H9 (cell line): Measurements from ENCODE around the gene RAB11FIP4. TPM values are rescaled to one million over a fixed set of nuclear protein-coding genes. Genes with fewer than 3 reads are reported as not detected.
A peak's percentile ranks its signal among the peaks of the same experiment; 100 is the strongest.

Experiments used
- DNase-seq: peaks from one replicate; pipeline ENCODE4 v3.0.0-alpha.2; 2017
- H2AFZ ChIP-seq: one replicate; pipeline ENCODE4 v1.6.1; 2013; ENCODE audit warnings: mild to moderate bottlenecking, low read length, control low read depth, moderate library complexity
- H2AK5ac ChIP-seq: 2 replicates; pipeline ENCODE4 v1.6.1; 2013; ENCODE audit warnings: low read length, control low read depth, mixed read lengths; ENCODE audit not compliant: insufficient read length
- H2BK120ac ChIP-seq: one replicate; pipeline ENCODE4 v1.6.1; 2013; ENCODE audit warnings: low read depth, mild to moderate bottlenecking, low read length, control low read depth, inconsistent platforms; ENCODE audit not compliant: poor library complexity, severe bottlenecking
- H2BK12ac ChIP-seq: 2 replicates; pipeline ENCODE4 v1.6.1; 2013; ENCODE audit warnings: low read length, control low read depth, mixed read lengths, low read depth; ENCODE audit not compliant: insufficient read length
- H2BK15ac ChIP-seq: 2 replicates; pipeline ENCODE4 v1.6.1; 2013; ENCODE audit warnings: low read depth, low read length, control low read depth
- H2BK20ac ChIP-seq: one replicate; pipeline ENCODE4 v1.6.1; 2013; ENCODE audit warnings: low read depth, mild to moderate bottlenecking, low read length, control low read depth, inconsistent platforms; ENCODE audit not compliant: poor library complexity, severe bottlenecking
- H2BK5ac ChIP-seq: 2 replicates; pipeline ENCODE4 v1.6.1; 2013; ENCODE audit warnings: low read length, control low read depth, mixed read lengths; ENCODE audit not compliant: insufficient read length
- H3K14ac ChIP-seq: 2 replicates; pipeline ENCODE4 v1.6.1; 2013; ENCODE audit warnings: low read length, control low read depth; ENCODE audit not compliant: insufficient read depth
- H3K18ac ChIP-seq: 2 replicates; pipeline ENCODE4 v1.6.1; 2013; ENCODE audit warnings: low read depth, mild to moderate bottlenecking, mixed read lengths, low read length, control low read depth; ENCODE audit not compliant: insufficient read length
- H3K23ac ChIP-seq: 2 replicates; pipeline ENCODE4 v1.6.1; 2013; ENCODE audit warnings: low read length, control low read depth, mixed read lengths, low read depth; ENCODE audit not compliant: insufficient read length
- H3K23me2 ChIP-seq: 2 replicates; pipeline ENCODE4 v1.6.1; 2013; ENCODE audit warnings: low read depth, mild to moderate bottlenecking, mixed read lengths, low read length, control low read depth; ENCODE audit not compliant: insufficient read length, poor library complexity, severe bottlenecking
- H3K27ac ChIP-seq: 2 replicates; pipeline ENCODE4 v1.5.1; 2013; ENCODE audit warnings: low read length, control low read depth, mixed read lengths, low read depth; ENCODE audit not compliant: insufficient read length
- H3K27me3 ChIP-seq: 2 replicates; pipeline ENCODE4 v1.6.1; 2013; ENCODE audit warnings: low read length, control low read depth, inconsistent platforms; ENCODE audit not compliant: insufficient read depth
- H3K4ac ChIP-seq: 2 replicates; pipeline ENCODE4 v1.6.1; 2013; ENCODE audit warnings: low read depth, mild to moderate bottlenecking, control low read depth, inconsistent platforms, low read length, moderate library complexity
- H3K4me1 ChIP-seq: 2 replicates; pipeline ENCODE4 v1.6.1; 2013; ENCODE audit warnings: low read length, control low read depth, inconsistent platforms; ENCODE audit not compliant: insufficient read depth
- H3K4me2 ChIP-seq: 2 replicates; pipeline ENCODE4 v1.6.1; 2013; ENCODE audit warnings: low read length, control low read depth, mixed read lengths; ENCODE audit not compliant: insufficient read length, insufficient read depth
- H3K56ac ChIP-seq: 2 replicates; pipeline ENCODE4 v1.6.1; 2013; ENCODE audit warnings: low read depth, mild to moderate bottlenecking, mixed read lengths, low read length, control low read depth; ENCODE audit not compliant: insufficient read length
- H3K79me1 ChIP-seq: 2 replicates; pipeline ENCODE4 v1.6.1; 2013; ENCODE audit warnings: low read depth, mild to moderate bottlenecking, moderate library complexity, low read length, control low read depth, inconsistent platforms; ENCODE audit not compliant: insufficient read depth, poor library complexity, severe bottlenecking
- H3K79me2 ChIP-seq: 2 replicates; pipeline ENCODE4 v1.6.1; 2013; ENCODE audit warnings: low read length, control low read depth, inconsistent platforms; ENCODE audit not compliant: insufficient read depth
- H3K9ac ChIP-seq: 2 replicates; pipeline ENCODE4 v1.6.1; 2013; ENCODE audit warnings: low read length, control low read depth, mixed read lengths; ENCODE audit not compliant: insufficient read length; ENCODE audit errors: extremely low read depth
- H3K9me3 ChIP-seq: one replicate; pipeline ENCODE4 v1.6.1; 2013; ENCODE audit warnings: low read depth, low read length, inconsistent platforms; ENCODE audit not compliant: control insufficient read depth
- H3T11ph ChIP-seq: one replicate; pipeline ENCODE4 v1.6.1; 2013; ENCODE audit warnings: mild to moderate bottlenecking, low read length, control low read depth, inconsistent platforms
- H4K20me1 ChIP-seq: one replicate; pipeline ENCODE4 v1.6.1; 2013; ENCODE audit not compliant: control insufficient read depth, insufficient read length, insufficient read depth
- H4K5ac ChIP-seq: 2 replicates; pipeline ENCODE4 v1.6.1; 2013; ENCODE audit warnings: low read depth, mild to moderate bottlenecking, mixed read lengths, low read length, control low read depth; ENCODE audit not compliant: insufficient read length
- H4K8ac ChIP-seq: replicated peaks from 2 replicates; pipeline ENCODE4 v1.6.1; 2013; ENCODE audit warnings: low read length, control low read depth, mixed read lengths, low read depth; ENCODE audit not compliant: insufficient read length
- H4K91ac ChIP-seq: 2 replicates; pipeline ENCODE4 v1.6.1; 2013; ENCODE audit warnings: low read depth, mild to moderate bottlenecking, moderate library complexity, mixed read lengths, low read length, control low read depth; ENCODE audit not compliant: insufficient read length
- H3K27ac Mint-ChIP-seq, 3 experiments: 2 replicates in 2 of 3; 3 replicates in 1 of 3; pipeline ENCODE4 v1.8.0; 2020 to 2021; ENCODE audit warnings: mixed read lengths in 3 of 3, mild to moderate bottlenecking in 1 of 3, moderate library complexity in 1 of 3
- H3K27me3 Mint-ChIP-seq: 2 replicates; pipeline ENCODE4 v1.8.0; 2021; ENCODE audit warnings: low read depth, mild to moderate bottlenecking, moderate library complexity, mixed read lengths
- H3K36me3 Mint-ChIP-seq, 3 experiments: 2 replicates in 2 of 3; 3 replicates in 1 of 3; pipeline ENCODE4 v1.8.0; 2020 to 2021; ENCODE audit warnings: low read depth in 3 of 3, mixed read lengths in 3 of 3; ENCODE audit not compliant: insufficient read depth in 1 of 3
- H3K4me1 Mint-ChIP-seq, 2 experiments: 2 replicates each; pipeline ENCODE4 v1.8.0; 2020; ENCODE audit warnings: mixed read lengths in 2 of 2
- H3K4me3 Mint-ChIP-seq, 2 experiments: 2 replicates in 1 of 2; 3 replicates in 1 of 2; pipeline ENCODE4 v1.8.0; 2020 to 2021; ENCODE audit warnings: mild to moderate bottlenecking in 2 of 2, mixed read lengths in 2 of 2, moderate library complexity in 1 of 2
- H3K9me3 Mint-ChIP-seq, 2 experiments: 2 replicates in 1 of 2; 3 replicates in 1 of 2; pipeline ENCODE4 v1.8.0; 2020; ENCODE audit warnings: mild to moderate bottlenecking in 2 of 2, mixed read lengths in 2 of 2, moderate library complexity in 1 of 2
- WGBS: extraction: QIAGEN DNeasy Blood & Tissue Kit; methylation state at CpG from one replicate; pipeline ENCODE4 v1.1.7; 2013; ENCODE audit warnings: missing lambda C conversion rate, low lambda C conversion rate, mixed read lengths; ENCODE audit not compliant: insufficient read length; ENCODE audit errors: extremely low coverage; 5-methylcytosine and 5-hydroxymethylcytosine counted together
- total RNA-seq: library from RNA; stranded (reverse); gene quantifications from 2 replicates; pipeline ENCODE4 v1.2.1, GENCODE V29; 2021
- TF ChIP-seq, protein P1 (sequence below): fragments of 200-600 bp; sonication (generic); conservative IDR thresholded peaks from 3 replicates; pipeline ENCODE4 v1.8.0; 2021; ENCODE audit warnings: antibody characterized with exemption, mild to moderate bottlenecking

RAB11FIP4 gene
- total RNA-seq, 1 experiment from 2014 or later, result 25.7 TPM

- no peaks in the 10 kb centered on the region for H3K79me1 ChIP-seq
- H3K9ac ChIP-seq, result no peak overlapping the region
- no peak overlapping the region for H4K91ac ChIP-seq
- H3K27me3 ChIP-seq, result no peaks in the 10 kb centered on the region
- H3K27ac ChIP-seq, result no peak overlapping the region
- H2AK5ac ChIP-seq, result no peak overlapping the region
- Mint-ChIP-seq H3K36me3 (peaks cover 11 to 36% (median 29%) of the 10 kb centered on the region in 3 experiments; a peak in 6 of 7 replicates), H3K9me3 (no peaks in the 10 kb centered on the region), H3K4me3 (no peak overlapping the region), H3K27ac (no peak overlapping the region), H3K27me3 (no peaks in the 10 kb centered on the region), H3K4me1 (peaks cover 2 to 3% of the 10 kb centered on the region in 2 experiments; a peak in 2 of 4 replicates)
- no peaks in the 10 kb centered on the region for H3K79me2 ChIP-seq
- no peak overlapping the region for H4K8ac ChIP-seq
- peak; percentile 70 for DNase-seq
- no peak overlapping the region for H2AFZ ChIP-seq
- WGBS, result no CpG with 5 or more reads among the region's 21 CpGs
- no peak overlapping the region for H2BK12ac ChIP-seq
- H3K23ac ChIP-seq, result no peak overlapping the region
- H3K14ac ChIP-seq, result no peak overlapping the region
- H2BK5ac ChIP-seq, result no peak overlapping the region
- TF ChIP-seq, protein P1, sequence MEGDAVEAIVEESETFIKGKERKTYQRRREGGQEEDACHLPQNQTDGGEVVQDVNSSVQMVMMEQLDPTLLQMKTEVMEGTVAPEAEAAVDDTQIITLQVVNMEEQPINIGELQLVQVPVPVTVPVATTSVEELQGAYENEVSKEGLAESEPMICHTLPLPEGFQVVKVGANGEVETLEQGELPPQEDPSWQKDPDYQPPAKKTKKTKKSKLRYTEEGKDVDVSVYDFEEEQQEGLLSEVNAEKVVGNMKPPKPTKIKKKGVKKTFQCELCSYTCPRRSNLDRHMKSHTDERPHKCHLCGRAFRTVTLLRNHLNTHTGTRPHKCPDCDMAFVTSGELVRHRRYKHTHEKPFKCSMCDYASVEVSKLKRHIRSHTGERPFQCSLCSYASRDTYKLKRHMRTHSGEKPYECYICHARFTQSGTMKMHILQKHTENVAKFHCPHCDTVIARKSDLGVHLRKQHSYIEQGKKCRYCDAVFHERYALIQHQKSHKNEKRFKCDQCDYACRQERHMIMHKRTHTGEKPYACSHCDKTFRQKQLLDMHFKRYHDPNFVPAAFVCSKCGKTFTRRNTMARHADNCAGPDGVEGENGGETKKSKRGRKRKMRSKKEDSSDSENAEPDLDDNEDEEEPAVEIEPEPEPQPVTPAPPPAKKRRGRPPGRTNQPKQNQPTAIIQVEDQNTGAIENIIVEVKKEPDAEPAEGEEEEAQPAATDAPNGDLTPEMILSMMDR, result peak; percentile 49; the same call in 2 of the 3 replicates
- no peak overlapping the region for H3K18ac ChIP-seq
- H4K5ac ChIP-seq, result no peak overlapping the region
- H3T11ph ChIP-seq, result no peak overlapping the region
- no peak overlapping the region for H2BK15ac ChIP-seq
- H3K4ac ChIP-seq, result no peak overlapping the region
- peaks cover 2% of the 10 kb centered on the region for H4K20me1 ChIP-seq
- H3K23me2 ChIP-seq, result no peaks in the 10 kb centered on the region
- no peak overlapping the region for H2BK120ac ChIP-seq
- H3K4me2 ChIP-seq, result no peak overlapping the region
- no peak overlapping the region for H2BK20ac ChIP-seq
- H3K4me1 ChIP-seq, result no peaks in the 10 kb centered on the region
- H3K56ac ChIP-seq, result no peak overlapping the region
- peaks cover 11% of the 10 kb centered on the region for H3K9me3 ChIP-seq
Measured at GRCh38 chr17:31525801-31526549, 134.5 kb downstream of the RAB11FIP4 start.
